GM12878 (cell line): Measurements from ENCODE around the gene COL9A3. TPM values are rescaled to one million over a fixed set of nuclear protein-coding genes. Genes with fewer than 3 reads are reported as not detected.

Experiments used
- ATAC-seq: fragments of 200-7000 bp; cut with Tn5 transposase; 3 replicates; pipeline ENCODE4 v1.9.1; 2020; ENCODE audit warnings: mild to moderate bottlenecking, moderate library complexity
- BruUV-seq: library from RNA; stranded (reverse); fragments of 400-500 nt; replicated peaks from 2 replicates; lab custom pipeline; 2021; lab: Mats Ljungman, UMichigan
- CTCF ChIA-PET: fragments of 300-600 bp; sonication (Branson Sonifier 250); formaldehyde crosslinking; extraction: SDS; loops from one replicate; lab custom pipeline; 2021; ENCODE audit warnings: inconsistent platforms; lab: Yijun Ruan, JAX
- POLR2A ChIA-PET: fragments of 350-600 bp; formaldehyde crosslinking; extraction: SDS; loops from one replicate; lab custom pipeline; 2021; ENCODE audit warnings: inconsistent platforms; lab: Charles Lee
- RAD21 ChIA-PET: fragments of 300-600 bp; sonication (Branson Sonifier 250); formaldehyde crosslinking; loops from one replicate; lab custom pipeline; 2023; ENCODE audit warnings: antibody characterized with exemption; ENCODE audit not compliant: unreplicated experiment; lab: Charles Lee
- SMC1A ChIA-PET: fragments of 300-600 bp; sonication (Branson Sonifier 250); formaldehyde crosslinking; loops from one replicate; lab custom pipeline; 2023; ENCODE audit not compliant: unreplicated experiment, uncharacterized antibody; lab: Charles Lee
- DNase-seq: peaks from one replicate; pipeline ENCODE4 v3.0.0-alpha.2; 2011; ENCODE audit warnings: low read depth, low spot score
- FAIRE-seq: peaks from 3 replicates; lab custom pipeline; 2011; peaks lifted over from hg19 to GRCh38; lab: Jason Lieb, UNC
- H2AFZ ChIP-seq: 2 replicates; pipeline ENCODE4 v1.6.0; 2011; ENCODE audit warnings: low read depth, low read length, control low read depth; ENCODE audit not compliant: control insufficient read depth
- H3K27ac ChIP-seq: 2 replicates; pipeline ENCODE4 v1.5.1; 2011; ENCODE audit warnings: control low read depth; ENCODE audit not compliant: control insufficient read depth, insufficient read depth
- H3K27me3 ChIP-seq, 2 experiments: replicated peaks in 1 of 2; 2 replicates each; pipeline versions ENCODE4 v1.6.0 to v1.6.1; 2011; ENCODE audit warnings: low read length in 1 of 2; ENCODE audit not compliant: control insufficient read depth in 2 of 2, insufficient read depth in 2 of 2
- H3K36me3 ChIP-seq, 2 experiments: 2 replicates each; pipeline ENCODE4 v1.5.1; 2011; ENCODE audit warnings: low read length in 1 of 2; ENCODE audit not compliant: control insufficient read depth in 2 of 2, insufficient read depth in 2 of 2
- H3K4me1 ChIP-seq: 2 replicates; pipeline ENCODE4 v1.6.1; 2011; ENCODE audit warnings: mild to moderate bottlenecking, low read length, moderate library complexity, mixed read lengths; ENCODE audit not compliant: control insufficient read depth, insufficient read depth
- H3K4me2 ChIP-seq: 2 replicates; pipeline ENCODE4 v1.6.0; 2011; ENCODE audit warnings: control low read depth; ENCODE audit not compliant: control insufficient read depth, insufficient read depth
- H3K4me3 ChIP-seq: fragments of 200-600 bp; sonication (generic); 2 replicates; pipeline ENCODE4 v1.5.1; 2016
- H3K79me2 ChIP-seq: 2 replicates; pipeline ENCODE4 v1.6.0; 2011; ENCODE audit warnings: low read length; ENCODE audit not compliant: control insufficient read depth, insufficient read depth
- H3K9ac ChIP-seq: 2 replicates; pipeline ENCODE4 v1.8.0; 2011; ENCODE audit warnings: low read length, control low read depth, mixed read lengths; ENCODE audit not compliant: control insufficient read depth, insufficient read depth
- H3K9me3 ChIP-seq: replicated peaks from 3 replicates; pipeline ENCODE4 v1.5.1; 2011; ENCODE audit warnings: mild to moderate bottlenecking, low read length; ENCODE audit not compliant: control insufficient read depth, insufficient read depth
- H4K20me1 ChIP-seq: 2 replicates; pipeline ENCODE4 v1.6.0; 2011; ENCODE audit not compliant: control insufficient read depth, insufficient read depth
- CBFB ChIP-seq: IDR thresholded peaks from 2 replicates; pipeline ENCODE4 v1.6.1; 2016; ENCODE audit warnings: antibody characterized with exemption, low read depth
- CBX3 ChIP-seq: fragments of 200-600 bp; sonication (generic); IDR thresholded peaks from 2 replicates; pipeline ENCODE4 v1.6.1; 2016; ENCODE audit warnings: low read depth, borderline replicate concordance
- EZH2 ChIP-seq: IDR thresholded peaks from 2 replicates; pipeline ENCODE4 v1.6.1; 2012; ENCODE audit warnings: low read depth, mild to moderate bottlenecking, control low read depth, inconsistent platforms, low read length, borderline replicate concordance; ENCODE audit not compliant: control insufficient read depth
- KAT2A ChIP-seq: conservative IDR thresholded peaks from 2 replicates; pipeline ENCODE4 v1.6.1; 2011; ENCODE audit warnings: low read depth, low read length; ENCODE audit not compliant: control insufficient read depth
- PAX5 ChIP-seq: IDR thresholded peaks from 2 replicates; pipeline ENCODE4 v1.6.1; 2011; ENCODE audit warnings: low read depth, low read length, borderline replicate concordance
- POLR2AphosphoS5 ChIP-seq: IDR thresholded peaks from 2 replicates; pipeline ENCODE4 v1.6.1; 2011; ENCODE audit warnings: mild to moderate bottlenecking, low read length, inconsistent platforms
- RCOR1 ChIP-seq: conservative IDR thresholded peaks from 2 replicates; pipeline ENCODE4 v1.6.1; 2012; ENCODE audit warnings: low read depth, low read length, improper control_type of control experiment
- RFX5 ChIP-seq: IDR thresholded peaks from 2 replicates; pipeline ENCODE4 v1.6.1; 2011; ENCODE audit warnings: low read depth, low read length, improper control_type of control experiment
- SMAD5 ChIP-seq: IDR thresholded peaks from 2 replicates; pipeline ENCODE4 v1.6.1; 2016; ENCODE audit warnings: antibody characterized with exemption, low read depth
- ZNF207 ChIP-seq: fragments of 450-650 bp; IDR thresholded peaks from 2 replicates; pipeline ENCODE4 v1.6.1; 2014; ENCODE audit warnings: antibody characterized with exemption, mild to moderate bottlenecking, borderline replicate concordance
- WGBS: methylation state at CpG from one replicate; pipeline ENCODE4 v1.1.6; 2016; ENCODE audit warnings: low lambda C conversion rate; ENCODE audit not compliant: insufficient replicate concordance, insufficient coverage; ENCODE audit errors: missing lambda C conversion rate; 5-methylcytosine and 5-hydroxymethylcytosine counted together
- in situ Hi-C: fragments of 300-500 bp; cut with MboI; formaldehyde crosslinking; loops from 9 replicates; pipeline ENCODE4 v1.14.3; 2018; ENCODE audit warnings: mixed read lengths
- intact Hi-C: fragments of 100-400 bp; cut with micrococcal nuclease; formaldehyde crosslinking; loops from one replicate; pipeline ENCODE4 v1.14.2; 2022; ENCODE audit not compliant: unreplicated experiment
- polyA plus RNA-seq, 11 experiments: library from polyadenylated mRNA; depleted of rRNA in 4 of 11; unstranded in 6 of 11; stranded (reverse) in 5 of 11; fragments of >200 nt; fragmentation: Nextera tagmentation in 4 of 11; fragmentation: Illumina TruSeq in 1 of 11; extraction: Ambion mirVana in 4 of 11; extraction: Trizol in 1 of 11; gene quantifications; 1 replicate in 1 of 11; 2 replicates in 10 of 11; pipeline versions ENCODE4 v1.2.1 to v1.2.3, GENCODE V29; 2011 to 2016; ENCODE audit warnings: inconsistent platforms in 2 of 11, missing spikeins in 2 of 11, low read depth in 1 of 11
- total RNA-seq, 4 experiments: library from RNA; depleted of rRNA in 3 of 4; stranded (reverse); fragments of >200 nt in 3 of 4; fragmentation: Illumina TruSeq in 1 of 4; extraction: Trizol in 1 of 4; gene quantifications; 2 replicates each; pipeline versions ENCODE4 v1.2.1 to v1.2.3, GENCODE V29; 2013 to 2021
- TF ChIP-seq, protein P1 (sequence below): IDR thresholded peaks from 2 replicates; pipeline ENCODE4 v1.6.1; 2012; ENCODE audit warnings: low read depth, low read length, improper control_type of control experiment
- TF ChIP-seq, protein P2 (sequence below): fragments of 450-650 bp; IDR thresholded peaks from 2 replicates; pipeline ENCODE4 v1.6.1; 2016; ENCODE audit warnings: mild to moderate bottlenecking
- TF ChIP-seq, protein P3 (sequence below): fragments of 450-650 bp; formaldehyde crosslinking; IDR thresholded peaks from 2 replicates; pipeline ENCODE4 v1.4.0; 2020; ENCODE audit warnings: mild to moderate bottlenecking, moderate library complexity

Gene COL9A3
- total and polyA plus RNA-seq, 10 of the 15 experiments (the other 5 are each of a cell fraction or from before 2014, with no cell fraction given) = 0.09 to 1.7 (median 0.63) TPM; not detected in 1

DNA sequence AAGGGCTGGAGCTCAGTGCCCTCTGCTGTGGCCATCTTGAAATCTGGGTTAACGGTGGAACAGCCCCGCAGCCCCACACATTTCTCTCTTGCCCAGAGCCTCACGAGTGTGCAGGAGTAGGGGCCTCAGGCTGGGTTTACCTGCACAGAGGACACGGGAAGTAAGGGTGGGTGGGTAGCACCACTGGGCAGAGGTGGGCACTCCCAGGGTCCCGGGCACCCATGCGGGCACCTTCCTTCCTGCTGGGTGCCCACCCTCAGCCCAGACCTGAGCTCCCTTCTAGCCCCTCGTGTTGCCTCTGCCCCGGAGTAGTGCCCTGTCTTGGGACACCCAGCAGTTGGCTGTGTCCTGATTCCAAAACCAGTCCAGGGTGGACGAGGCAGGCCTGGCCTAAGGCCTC lies 11.2 kb downstream of the COL9A3 start (continued):
- TF ChIP-seq, protein P1, sequence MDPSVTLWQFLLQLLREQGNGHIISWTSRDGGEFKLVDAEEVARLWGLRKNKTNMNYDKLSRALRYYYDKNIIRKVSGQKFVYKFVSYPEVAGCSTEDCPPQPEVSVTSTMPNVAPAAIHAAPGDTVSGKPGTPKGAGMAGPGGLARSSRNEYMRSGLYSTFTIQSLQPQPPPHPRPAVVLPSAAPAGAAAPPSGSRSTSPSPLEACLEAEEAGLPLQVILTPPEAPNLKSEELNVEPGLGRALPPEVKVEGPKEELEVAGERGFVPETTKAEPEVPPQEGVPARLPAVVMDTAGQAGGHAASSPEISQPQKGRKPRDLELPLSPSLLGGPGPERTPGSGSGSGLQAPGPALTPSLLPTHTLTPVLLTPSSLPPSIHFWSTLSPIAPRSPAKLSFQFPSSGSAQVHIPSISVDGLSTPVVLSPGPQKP = no peak
- no peak for TF ChIP-seq PAX5
- TF ChIP-seq, protein P2, sequence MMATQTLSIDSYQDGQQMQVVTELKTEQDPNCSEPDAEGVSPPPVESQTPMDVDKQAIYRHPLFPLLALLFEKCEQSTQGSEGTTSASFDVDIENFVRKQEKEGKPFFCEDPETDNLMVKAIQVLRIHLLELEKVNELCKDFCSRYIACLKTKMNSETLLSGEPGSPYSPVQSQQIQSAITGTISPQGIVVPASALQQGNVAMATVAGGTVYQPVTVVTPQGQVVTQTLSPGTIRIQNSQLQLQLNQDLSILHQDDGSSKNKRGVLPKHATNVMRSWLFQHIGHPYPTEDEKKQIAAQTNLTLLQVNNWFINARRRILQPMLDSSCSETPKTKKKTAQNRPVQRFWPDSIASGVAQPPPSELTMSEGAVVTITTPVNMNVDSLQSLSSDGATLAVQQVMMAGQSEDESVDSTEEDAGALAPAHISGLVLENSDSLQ = no peak
- no peak for TF ChIP-seq RFX5
- no peak for TF ChIP-seq POLR2AphosphoS5
- no peak for TF ChIP-seq SMAD5
- no peak for TF ChIP-seq CBX3
- no peak for TF ChIP-seq EZH2

DNA sequence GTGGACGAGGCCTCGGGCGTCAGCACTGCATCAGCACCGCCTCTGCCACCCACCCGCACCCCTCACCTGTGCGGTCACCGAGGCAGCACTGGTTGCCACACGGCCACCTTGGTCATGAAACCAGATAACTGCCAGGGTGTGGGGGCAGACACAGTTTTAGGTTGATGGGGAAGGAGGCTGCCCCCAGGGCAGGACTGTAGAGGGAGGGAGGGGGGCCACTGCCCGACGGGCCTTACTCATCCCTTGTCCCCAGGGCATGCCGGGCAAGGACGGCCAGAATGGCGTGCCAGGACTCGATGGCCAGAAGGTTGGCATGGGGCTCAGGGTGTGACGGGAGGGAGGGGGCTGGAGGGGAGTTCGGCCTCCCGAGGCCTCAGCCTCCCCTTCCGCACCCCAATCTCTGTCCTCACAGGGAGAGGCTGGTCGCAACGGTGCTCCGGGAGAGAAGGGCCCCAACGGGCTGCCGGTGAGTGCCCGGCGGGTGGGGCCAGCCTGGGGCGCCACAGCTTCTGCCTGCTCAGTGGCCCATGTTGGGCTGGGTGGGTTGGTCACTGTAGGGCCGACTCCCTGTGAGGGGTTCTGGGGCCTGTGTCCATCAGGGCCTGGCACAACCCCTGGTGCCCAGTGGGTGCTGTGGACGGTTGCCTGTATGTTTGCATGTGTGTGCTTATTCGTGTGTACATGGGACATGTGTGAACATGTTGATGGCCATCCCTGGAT lies 11.8 kb downstream of the COL9A3 start:
- WGBS = 52% methylated on average over 20 of the region's 29 CpGs
- FAIRE-seq = no peak
- TF ChIP-seq KAT2A = no peak
- TF ChIP-seq CBFB = no peak
- TF ChIP-seq ZNF207 = no peak
- no peak for TF ChIP-seq RCOR1
- TF ChIP-seq, protein P3, sequence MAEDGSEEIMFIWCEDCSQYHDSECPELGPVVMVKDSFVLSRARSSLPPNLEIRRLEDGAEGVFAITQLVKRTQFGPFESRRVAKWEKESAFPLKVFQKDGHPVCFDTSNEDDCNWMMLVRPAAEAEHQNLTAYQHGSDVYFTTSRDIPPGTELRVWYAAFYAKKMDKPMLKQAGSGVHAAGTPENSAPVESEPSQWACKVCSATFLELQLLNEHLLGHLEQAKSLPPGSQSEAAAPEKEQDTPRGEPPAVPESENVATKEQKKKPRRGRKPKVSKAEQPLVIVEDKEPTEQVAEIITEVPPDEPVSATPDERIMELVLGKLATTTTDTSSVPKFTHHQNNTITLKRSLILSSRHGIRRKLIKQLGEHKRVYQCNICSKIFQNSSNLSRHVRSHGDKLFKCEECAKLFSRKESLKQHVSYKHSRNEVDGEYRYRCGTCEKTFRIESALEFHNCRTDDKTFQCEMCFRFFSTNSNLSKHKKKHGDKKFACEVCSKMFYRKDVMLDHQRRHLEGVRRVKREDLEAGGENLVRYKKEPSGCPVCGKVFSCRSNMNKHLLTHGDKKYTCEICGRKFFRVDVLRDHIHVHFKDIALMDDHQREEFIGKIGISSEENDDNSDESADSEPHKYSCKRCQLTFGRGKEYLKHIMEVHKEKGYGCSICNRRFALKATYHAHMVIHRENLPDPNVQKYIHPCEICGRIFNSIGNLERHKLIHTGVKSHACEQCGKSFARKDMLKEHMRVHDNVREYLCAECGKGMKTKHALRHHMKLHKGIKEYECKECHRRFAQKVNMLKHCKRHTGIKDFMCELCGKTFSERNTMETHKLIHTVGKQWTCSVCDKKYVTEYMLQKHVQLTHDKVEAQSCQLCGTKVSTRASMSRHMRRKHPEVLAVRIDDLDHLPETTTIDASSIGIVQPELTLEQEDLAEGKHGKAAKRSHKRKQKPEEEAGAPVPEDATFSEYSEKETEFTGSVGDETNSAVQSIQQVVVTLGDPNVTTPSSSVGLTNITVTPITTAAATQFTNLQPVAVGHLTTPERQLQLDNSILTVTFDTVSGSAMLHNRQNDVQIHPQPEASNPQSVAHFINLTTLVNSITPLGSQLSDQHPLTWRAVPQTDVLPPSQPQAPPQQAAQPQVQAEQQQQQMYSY (CRISPR knock-in tag) = no peak
- TF ChIP-seq, protein P1 = no peak

More for the DNA sequence above, 11.8 kb downstream of the COL9A3 start:
- Histone ChIP-seq H3K4me1 (peaks cover 16% of the 10 kb centered on the region), H3K36me3 (no peaks in the 10 kb centered on the region), H3K9ac (no peak overlapping the region), H2AFZ (no peak overlapping the region), H3K27ac (no peak overlapping the region), H3K27me3 (no peaks in the 10 kb centered on the region), H3K79me2 (no peaks in the 10 kb centered on the region), H3K4me2 (no peak overlapping the region), H3K4me3 (no peak overlapping the region), H4K20me1 (no peaks in the 10 kb centered on the region), H3K9me3 (no peaks in the 10 kb centered on the region)
- no peak for ATAC-seq
- ChIA-PET RAD21 (no interaction called here), POLR2A (no interaction called here), SMC1A (no interaction called here), CTCF (no interaction called here)
- in situ Hi-C loops (loop anchor here (5.0 kb wide), 1 partner anchor 51 kb away; no protein-coding TSS in a partner anchor), intact Hi-C loops (no loop called here)
- no TSS peak for BruUV-seq
- no peak for DNase-seq
